SK-N-SH (cell line): ENCODE results near the gene KCNQ2. TPM values are rescaled to one million over a fixed set of nuclear protein-coding genes. Genes with fewer than 3 reads are reported as not detected.

Source experiments
- CTCF ChIA-PET: fragments of 300-600, 350-600 bp; formaldehyde crosslinking; extraction: SDS; loops from one replicate; lab custom pipeline; 2021; lab: Yijun Ruan, JAX
- POLR2A ChIA-PET: fragments of 350-600 bp; sonication (Branson Sonifier 250); formaldehyde crosslinking; extraction: SDS; loops from one replicate; lab custom pipeline; 2020; ENCODE audit warnings: antibody characterized with exemption, inconsistent platforms; lab: Yijun Ruan, JAX
- DNase-seq: peaks from one replicate; pipeline ENCODE4 v3.0.0; 2012
- H2AFZ ChIP-seq: fragments of 200-600 bp; sonication (generic); 2 replicates; pipeline ENCODE4 v1.8.1; 2016; ENCODE audit warnings: antibody characterized with exemption, mild to moderate bottlenecking, low read depth
- H3F3A ChIP-seq: fragments of 200-600 bp; sonication (generic); replicated peaks from 2 replicates; pipeline ENCODE3; 2016; ENCODE audit warnings: antibody characterized with exemption, mild to moderate bottlenecking; ENCODE audit not compliant: insufficient read depth
- H3K27ac ChIP-seq, 2 experiments: fragments of 200-500 bp in 1 of 2; fragments of 200-600 bp in 1 of 2; sonication (Bioruptor generic) in 1 of 2; sonication (generic), shearing (Covaris generic) in 1 of 2; 2 replicates each; pipeline versions ENCODE4 v1.5.1 to v1.6.1; 2014 to 2016; ENCODE audit warnings: low read depth in 2 of 2, inconsistent platforms in 1 of 2, low read length in 1 of 2, mild to moderate bottlenecking in 1 of 2, mixed read lengths in 1 of 2
- H3K27me3 ChIP-seq: fragments of 200-600 bp; sonication (generic), shearing (Covaris generic); 2 replicates; pipeline ENCODE4 v1.6.1; 2016; ENCODE audit warnings: mixed run types; ENCODE audit not compliant: insufficient read depth
- H3K36me3 ChIP-seq, 2 experiments: fragments of 200-500 bp in 1 of 2; fragments of 200-600 bp in 1 of 2; sonication (Bioruptor generic) in 1 of 2; sonication (generic) in 1 of 2; replicated peaks in 1 of 2; 2 replicates each; pipeline versions ENCODE3 to v1.5.1; 2014 to 2016; ENCODE audit warnings: low read length in 1 of 2, mild to moderate bottlenecking in 1 of 2; ENCODE audit not compliant: insufficient read depth in 2 of 2, control insufficient read depth in 1 of 2
- H3K4me1 ChIP-seq, 2 experiments: fragments of 200-500 bp in 1 of 2; fragments of 200-600 bp in 1 of 2; sonication (Bioruptor generic) in 1 of 2; sonication (generic), shearing (Covaris generic) in 1 of 2; 2 replicates each; pipeline versions ENCODE4 v1.5.1 to v1.6.1; 2014 to 2016; ENCODE audit warnings: low read depth in 1 of 2, low read length in 1 of 2, mixed run types in 1 of 2; ENCODE audit not compliant: insufficient read depth in 2 of 2, control insufficient read depth in 1 of 2
- H3K4me2 ChIP-seq: fragments of 200-600 bp; sonication (generic), shearing (Covaris generic); 2 replicates; pipeline ENCODE4 v1.6.1; 2017; ENCODE audit warnings: mixed run types
- H3K4me3 ChIP-seq, 2 experiments: fragments of 200-500 bp in 1 of 2; fragments of 200-600 bp in 1 of 2; sonication (Bioruptor generic) in 1 of 2; sonication (generic), shearing (Covaris generic) in 1 of 2; 2 replicates each; pipeline versions ENCODE4 v1.5.1 to v1.8.1; 2014 to 2016; ENCODE audit warnings: low read depth in 2 of 2, inconsistent platforms in 1 of 2, low read length in 1 of 2, mild to moderate bottlenecking in 1 of 2, mixed read lengths in 1 of 2, moderate library complexity in 1 of 2
- H3K79me2 ChIP-seq: fragments of 200-600 bp; sonication (generic); 2 replicates; pipeline ENCODE4 v1.8.1; 2017; ENCODE audit warnings: mild to moderate bottlenecking; ENCODE audit not compliant: insufficient read depth
- H3K9ac ChIP-seq: fragments of 200-600 bp; sonication (generic); 2 replicates; pipeline ENCODE4 v1.6.1; 2017; ENCODE audit warnings: mixed run types
- H3K9me2 ChIP-seq: fragments of 200-600 bp; sonication (generic); 2 replicates; pipeline ENCODE4 v1.6.1; 2017; ENCODE audit warnings: mixed run types
- H3K9me3 ChIP-seq: fragments of 200-600 bp; sonication (generic); 2 replicates; pipeline ENCODE4 v1.6.1; 2017; ENCODE audit warnings: mixed run types, mild to moderate bottlenecking, moderate library complexity
- H4K20me1 ChIP-seq: fragments of 200-600 bp; sonication (generic); 2 replicates; pipeline ENCODE4 v1.6.1; 2017; ENCODE audit warnings: mild to moderate bottlenecking, mixed run types; ENCODE audit not compliant: insufficient read depth
- EP300 ChIP-seq, 2 experiments: IDR thresholded peaks; 2 replicates each; pipeline versions ENCODE4 v1.4.0 to v1.6.1; 2012; ENCODE audit warnings: borderline replicate concordance in 1 of 2, low read depth in 1 of 2, low read length in 1 of 2
- FOSL2 ChIP-seq: IDR thresholded peaks from 2 replicates; pipeline ENCODE4 v1.4.0; 2012; ENCODE audit warnings: low read depth, mild to moderate bottlenecking, moderate library complexity, borderline replicate concordance
- FOXM1 ChIP-seq: IDR thresholded peaks from 2 replicates; pipeline ENCODE4 v1.4.0; 2012; ENCODE audit warnings: low read depth, mild to moderate bottlenecking
- GATA2 ChIP-seq: sonication (generic); formaldehyde crosslinking; IDR thresholded peaks from 2 replicates; pipeline ENCODE4 v1.5.0; 2020; ENCODE audit warnings: mild to moderate bottlenecking, missing genetic modification reagents
- MEF2A ChIP-seq: IDR thresholded peaks from 2 replicates; pipeline ENCODE4 v1.4.0; 2012; ENCODE audit warnings: low read depth, borderline replicate concordance
- MXI1 ChIP-seq: IDR thresholded peaks from 2 replicates; pipeline ENCODE4 v1.6.1; 2012; ENCODE audit warnings: mild to moderate bottlenecking, low read depth, low read length, improper control_type of control experiment
- NFIC ChIP-seq: IDR thresholded peaks from 2 replicates; pipeline ENCODE4 v1.4.0; 2012; ENCODE audit warnings: borderline replicate concordance
- PBX3 ChIP-seq: IDR thresholded peaks from 2 replicates; pipeline ENCODE4; 2012
- RFX5 ChIP-seq: IDR thresholded peaks from 2 replicates; pipeline ENCODE4 v1.6.1; 2012; ENCODE audit warnings: mild to moderate bottlenecking, improper control_type of control experiment, low read length
- SIN3A ChIP-seq: IDR thresholded peaks from 2 replicates; pipeline ENCODE4 v1.6.1; 2012; ENCODE audit warnings: low read depth, mild to moderate bottlenecking, low read length, moderate library complexity, borderline replicate concordance
- TAF1 ChIP-seq: IDR thresholded peaks from 2 replicates; pipeline ENCODE4 v1.6.1; 2012; ENCODE audit warnings: low read depth, mild to moderate bottlenecking, low read length, moderate library complexity, borderline replicate concordance
- TCF12 ChIP-seq: IDR thresholded peaks from 2 replicates; pipeline ENCODE4 v1.4.0; 2012
- TEAD4 ChIP-seq: IDR thresholded peaks from 2 replicates; pipeline ENCODE4 v1.4.0; 2012; ENCODE audit warnings: mild to moderate bottlenecking, borderline replicate concordance; ENCODE audit not compliant: insufficient read depth
- USF2 ChIP-seq: fragments of 150-350 bp; IDR thresholded peaks from 2 replicates; pipeline ENCODE4 v1.6.1; 2017; ENCODE audit warnings: antibody characterized with exemption, low read length, low read depth, borderline replicate concordance
- YY1 ChIP-seq: IDR thresholded peaks from 2 replicates; pipeline ENCODE4 v1.4.0; 2012; ENCODE audit warnings: low read depth, mild to moderate bottlenecking
- ZBTB33 ChIP-seq: IDR thresholded peaks from 2 replicates; pipeline ENCODE4 v1.4.0; 2012; ENCODE audit warnings: low read depth, borderline replicate concordance
- WGBS: methylation state at CpG from one replicate; pipeline ENCODE4 v1.1.6; 2017; ENCODE audit warnings: low lambda C conversion rate; 5-methylcytosine and 5-hydroxymethylcytosine counted together
- polyA plus RNA-seq, 3 experiments: library from polyadenylated mRNA; depleted of rRNA; stranded (reverse); fragments of >200 nt; gene quantifications; 2 replicates each; pipeline ENCODE4 v1.2.3, GENCODE V29; 2012

KCNQ2 gene
- polyA plus RNA-seq, 1 of the 3 experiments (the other 2 are of a cell fraction): 3.9 TPM

- Histone ChIP-seq H4K20me1 (no peaks in the 10 kb centered on the region), H3K4me3 (no peak overlapping the region), H3K79me2 (no peaks in the 10 kb centered on the region), H3K9me2 (no peaks in the 10 kb centered on the region), H3K4me1 (no peaks in the 10 kb centered on the region; a peak in 1 of 4 replicates), H3F3A (no peaks in the 10 kb centered on the region), H2AFZ (no peak overlapping the region), H3K9ac (no peak overlapping the region), H3K27ac (no peak overlapping the region), H3K36me3 (no peaks in the 10 kb centered on the region), H3K27me3 (no peaks in the 10 kb centered on the region), H3K4me2 (no peak overlapping the region), H3K9me3 (no peaks in the 10 kb centered on the region)
- POLR2A ChIA-PET: no interaction called here
- TF ChIP-seq EP300 (IDR thresholded peaks at IDR 0.05; ENCODE audit: borderline replicate concordance in 1 of 2, low read depth in 1 of 2, low read length in 1 of 2): no peak
- no peak for TF ChIP-seq TEAD4
- TF ChIP-seq NFIC: no peak
- no peak for TF ChIP-seq RFX5
- TF ChIP-seq FOXM1: no peak
- no peak for TF ChIP-seq TCF12
- WGBS: 42% methylated on average over 18 of the region's 34 CpGs
- CTCF ChIA-PET: interaction anchor here (1.0 to 4.9 kb wide), 4 partner anchors 9 to 149 kb away, joined by 3 to 33 read pairs (median 6); no protein-coding TSS in a partner anchor
- no peak for DNase-seq
Measured at GRCh38 chr20:63372971-63373885, 99.2 kb downstream of the KCNQ2 start.

- DNase-seq: no peak
- Histone ChIP-seq H3K9me3 (no peaks in the 10 kb centered on the region), H3K4me1 (peaks cover 0 to 4% of the 10 kb centered on the region in 2 experiments; a peak in 1 of 4 replicates), H2AFZ (no peak overlapping the region), H3K27ac (no peak overlapping the region), H3K27me3 (no peaks in the 10 kb centered on the region), H3F3A (no peaks in the 10 kb centered on the region), H3K36me3 (no peaks in the 10 kb centered on the region), H3K9me2 (no peaks in the 10 kb centered on the region), H3K4me2 (no peak overlapping the region), H3K9ac (no peak overlapping the region), H4K20me1 (no peaks in the 10 kb centered on the region), H3K4me3 (no peak overlapping the region), H3K79me2 (no peaks in the 10 kb centered on the region)
- WGBS: 51% methylated on average over 15 of the region's 28 CpGs
- TF ChIP-seq GATA2 (CRISPR knock-in tag) (no peak), YY1 (no peak), USF2 (no peak), TCF12 (no peak), ZBTB33 (no peak), SIN3A (no peak), PBX3 (no peak), EP300 (IDR thresholded peaks at IDR 0.05; ENCODE audit: borderline replicate concordance in 1 of 2, low read depth in 1 of 2, low read length in 1 of 2) (no peak), MXI1 (no peak), MEF2A (no peak), TAF1 (no peak), FOSL2 (no peak)
- ChIA-PET POLR2A (no interaction called here), CTCF (interaction anchor here (2.0 to 4.9 kb wide), 3 partner anchors 11 to 148 kb away, joined by 9 to 33 read pairs (median 23); no protein-coding TSS in a partner anchor)
Measured at GRCh38 chr20:63371291-63371865, 101.1 kb downstream of the KCNQ2 start.
